ENCODE data around the gene TERT. TPM values are rescaled to one million over a fixed set of nuclear protein-coding genes. Genes with fewer than 3 reads are reported as not detected.

Gene TERT
- total and polyA plus RNA-seq, 2 of the 8 experiments (the other 6 are each of a cell fraction or from before 2014, with no cell fraction given) = 13.1 to 23.1 TPM

GRCh38 chr5:1261643-1262042 lies 33.2 kb downstream of the TERT start:
- Histone ChIP-seq H4K91ac (replicated peaks; ENCODE audit: insufficient read length, low read length) (no peak overlapping the region), H3K9ac (replicated peaks in 1 of 4; ENCODE audit: extremely low read depth in 1 of 4, low read depth in 3 of 4, low read length in 3 of 4) (no peak overlapping the region), H3K79me1 (ENCODE audit: low read depth, low read length) (no peaks in the 10 kb centered on the region), H2BK120ac (replicated peaks; ENCODE audit: low read depth, low read length) (no peak overlapping the region), H3K36me3 (ENCODE audit: control insufficient read depth in 2 of 4, insufficient read depth in 4 of 4, low read length in 3 of 4) (peaks cover 0 to 54% (median 12%) of the 10 kb centered on the region in 4 experiments; a peak in 6 of 8 replicates), H3K14ac (ENCODE audit: insufficient read length) (no peak overlapping the region), H2BK12ac (ENCODE audit: low read depth, low read length) (no peak overlapping the region), H3K4me1 (replicated peaks in 1 of 4; ENCODE audit: control insufficient read depth in 3 of 4, insufficient read depth in 4 of 4, low read length in 3 of 4) (no peaks in the 10 kb centered on the region), H3K4me2 (ENCODE audit: insufficient read depth in 1 of 2, low read depth in 2 of 2, low read length in 2 of 2) (no peak overlapping the region), H4K5ac (ENCODE audit: insufficient read length, low read depth, low read length) (no peak overlapping the region), H4K20me1 (replicated peaks in 1 of 2; ENCODE audit: control insufficient read depth in 1 of 2, insufficient read depth in 2 of 2, low read length in 2 of 2) (peaks cover 0 to 5% of the 10 kb centered on the region in 2 experiments), H3K4ac (replicated peaks; ENCODE audit: insufficient read length, low read depth, low read length) (no peak overlapping the region), H3K23ac (ENCODE audit: insufficient read length) (no peak overlapping the region), H2AFZ (ENCODE audit: low read length) (no peak overlapping the region), H3K27ac (ENCODE audit: low read depth, low read length) (no peak overlapping the region), H3K27me3 (replicated peaks in 1 of 4; ENCODE audit: control insufficient read depth in 3 of 4, extremely low read depth in 1 of 4, insufficient read depth in 3 of 4, low read length in 3 of 4) (no peaks in the 10 kb centered on the region), H3K23me2 (ENCODE audit: low read depth, low read length) (no peaks in the 10 kb centered on the region), H3K79me2 (ENCODE audit: control insufficient read depth in 1 of 2, insufficient read depth in 2 of 2, low read length in 2 of 2) (no peaks in the 10 kb centered on the region), H3K18ac (ENCODE audit: extremely low read depth, low read length) (no peak overlapping the region), H2BK15ac (ENCODE audit: low read length) (no peak overlapping the region), H3K56ac (replicated peaks; ENCODE audit: insufficient read length, low read depth, low read length) (no peak overlapping the region), H3K4me3 (ENCODE audit: extremely low read depth in 1 of 4, insufficient read depth in 2 of 4, low read depth in 3 of 4, low read length in 4 of 4) (no peak overlapping the region), H2BK5ac (ENCODE audit: low read depth, low read length) (no peak overlapping the region), H2AK5ac (ENCODE audit: low read depth, low read length) (no peak overlapping the region), H4K8ac (ENCODE audit: extremely low read depth, insufficient read depth, low read length) (no peak overlapping the region), H2BK20ac (ENCODE audit: low read length) (no peak overlapping the region), H3K9me3 (ENCODE audit: insufficient read depth in 2 of 2, low read depth in 1 of 2, low read length in 1 of 2) (peaks cover 28 to 55% of the 10 kb centered on the region in 2 experiments)
- DNase-seq (ENCODE audit: low read depth in 1 of 2, low spot score in 2 of 2) (no peak), FAIRE-seq (no peak)
- POLR2A ChIA-PET (ENCODE audit: partially characterized antibody) = interaction anchor here (1.2 to 1.5 kb wide), 2 partner anchors 24 to 33 kb away, joined by 3 to 5 read pairs; partner anchors contain the start of gene TERT
- CTCF ChIA-PET (ENCODE audit: partially characterized antibody) = interaction anchor here (1.2 kb wide), 1 partner anchor 89 kb away, joined by 4 read pairs; no protein-coding TSS in a partner anchor
- WGBS, 2 experiments (ENCODE audit: extremely low coverage in 1 of 2, insufficient coverage in 1 of 2, insufficient read length in 1 of 2, insufficient replicate concordance in 2 of 2, low coverage in 1 of 2, low lambda C conversion rate in 2 of 2, missing lambda C conversion rate in 1 of 2) = 93% methylated on average over 10 of the region's 10 CpGs; no CpG with 5 or more reads in 1 of the 2 experiments
- TF ChIP-seq CHD1 (IDR thresholded peaks at IDR 0.05; ENCODE audit: low read depth, low read length) = no peak
- no peak for TF ChIP-seq NANOG (IDR thresholded peaks at IDR 0.05; ENCODE audit: insufficient read depth, low read depth, low read length, poor library complexity, severe bottlenecking)
- no peak for TF ChIP-seq EP300 (IDR thresholded peaks at IDR 0.05; ENCODE audit: borderline replicate concordance in 1 of 2, low read depth in 2 of 2, low read length in 2 of 2)
- no peak for TF ChIP-seq CREB1 (IDR thresholded peaks at IDR 0.05)
- no peak for TF ChIP-seq BCL11A (IDR thresholded peaks at IDR 0.05; ENCODE audit: low read depth in 2 of 2, low read length in 2 of 2)
- TF ChIP-seq SIRT6 (IDR thresholded peaks at IDR 0.05; ENCODE audit: low read length) = no peak
- no peak for TF ChIP-seq BRCA1 (IDR thresholded peaks at IDR 0.05; ENCODE audit: low read depth, low read length)
- no peak for TF ChIP-seq ATF2 (IDR thresholded peaks at IDR 0.05; ENCODE audit: low read length)
- TF ChIP-seq MAFK (IDR thresholded peaks at IDR 0.05; ENCODE audit: low read depth, low read length) = no peak
- TF ChIP-seq TBP (IDR thresholded peaks at IDR 0.05; ENCODE audit: low read depth, low read length) = no peak
- TF ChIP-seq GTF2F1 (IDR thresholded peaks at IDR 0.05; ENCODE audit: borderline replicate concordance, low read depth, low read length) = no peak
- no peak for TF ChIP-seq MAX (IDR thresholded peaks at IDR 0.05)
- no peak for TF ChIP-seq SP4 (IDR thresholded peaks at IDR 0.05; ENCODE audit: low read length)
